AG09319 (cell line): ENCODE results near the gene PICALM.

Experiments
- DNase-seq: peaks from one replicate; pipeline ENCODE4 v3.0.0-alpha.2; 2010; ENCODE audit warnings: low read depth; ENCODE audit errors: extremely low read depth
- CTCF ChIP-seq: IDR thresholded peaks from 2 replicates; pipeline ENCODE4 v1.5.1; 2011; ENCODE audit warnings: low read depth, mild to moderate bottlenecking, inconsistent platforms, low read length, moderate library complexity

Gene PICALM

GRCh38 chr11:85949798-85950197, 119.1 kb downstream of the PICALM start:
- no peak for TF ChIP-seq CTCF
- DNase-seq: no peak

GRCh38 chr11:85948884-85949283, 120.0 kb downstream of the PICALM start:
- no peak for DNase-seq
- no peak for TF ChIP-seq CTCF

GRCh38 chr11:85947431-85948272, 121.2 kb downstream of the PICALM start:
- DNase-seq: peak; percentile 80
- no peak for TF ChIP-seq CTCF

GRCh38 chr11:85946221-85946620, 122.7 kb downstream of the PICALM start:
- DNase-seq: no peak
- no peak for TF ChIP-seq CTCF

- no peak for TF ChIP-seq CTCF
- DNase-seq: no peak
Measured at GRCh38 chr11:85945788-85946187, 123.1 kb downstream of the PICALM start.

GRCh38 chr11:85945296-85945695, 123.6 kb downstream of the PICALM start:
- no peak for TF ChIP-seq CTCF
- no peak for DNase-seq

- peak; percentile 70 for TF ChIP-seq CTCF
- DNase-seq: peak; percentile 38
Measured at GRCh38 chr11:85941380-85941973, 127.4 kb downstream of the PICALM start.
